Stomach (tissue), 9 donors: ENCODE results near the gene PATL1. TPM values are rescaled to one million over a fixed set of nuclear protein-coding genes. Genes with fewer than 3 reads are reported as not detected.

Experiments used
- DNase-seq, 2 donors: peaks; one replicate each; pipeline versions ENCODE4 v3.0.0 to v3.0.0-alpha.2; 2013 to 2019
- H3K27ac ChIP-seq, 5 donors: fragments of 200-600 bp in 4 of 5; sonication (generic) in 4 of 5; one replicate each; pipeline ENCODE4 v1.5.1; 2013 to 2019; ENCODE audit warnings: mild to moderate bottlenecking in 1 of 5, moderate library complexity in 1 of 5
- H3K27me3 ChIP-seq, 3 donors: fragments of 200-600 bp; sonication (generic); one replicate each; pipeline ENCODE4 v1.5.1; 2017 to 2019; ENCODE audit warnings: mixed run types in 1 of 3
- H3K36me3 ChIP-seq, 4 donors: fragments of 200-600 bp; sonication (generic); 1 replicate in 3 of 4; 2 replicates in 1 of 4; pipeline ENCODE4 v1.5.1; 2016 to 2019
- H3K4me1 ChIP-seq, 4 donors: fragments of 200-600 bp; sonication (generic); one replicate each; pipeline ENCODE4 v1.5.1; 2016 to 2019
- H3K4me3 ChIP-seq, 4 donors: fragments of 200-600 bp; sonication (generic) in 3 of 4; one replicate each; pipeline ENCODE4 v1.5.1; 2016 to 2019; ENCODE audit warnings: mild to moderate bottlenecking in 1 of 4
- H3K9me3 ChIP-seq, 4 donors: fragments of 200-600 bp; sonication (generic); one replicate each; pipeline ENCODE4 v1.5.1; 2016 to 2019
- CTCF ChIP-seq, 7 experiments: fragments of 450-650 bp in 4 of 7; fragments of 200-600 bp in 3 of 7; sonication (generic) in 3 of 7; IDR thresholded peaks; one replicate each; pipeline ENCODE4 v1.5.1; 2016 to 2019; ENCODE audit warnings: antibody characterized with exemption in 7 of 7, control low read depth in 2 of 7, mild to moderate bottlenecking in 1 of 7
- EP300 ChIP-seq: sonication (generic); formaldehyde crosslinking; IDR thresholded peaks from one replicate; pipeline ENCODE4 v1.6.1; 2017; ENCODE audit warnings: antibody characterized with exemption
- POLR2A ChIP-seq, 4 donors: fragments of 450-650 bp; IDR thresholded peaks; one replicate each; pipeline ENCODE4 v1.6.1; 2016; ENCODE audit warnings: antibody characterized with exemption in 4 of 4, control low read depth in 2 of 4, mild to moderate bottlenecking in 1 of 4, moderate library complexity in 1 of 4
- POLR2AphosphoS5 ChIP-seq, 3 donors: sonication (generic); formaldehyde crosslinking; IDR thresholded peaks; one replicate each; pipeline ENCODE4 v1.6.1; 2016; ENCODE audit warnings: antibody characterized with exemption in 3 of 3
- WGBS, 5 donors: extraction: QIAGEN DNeasy Blood & Tissue Kit in 3 of 5; methylation state at CpG; one replicate each; pipeline versions ENCODE4 v1.1.5 to v1.1.7; 2013 to 2018; 5-methylcytosine and 5-hydroxymethylcytosine counted together
- intact Hi-C: fragments of 100-400 bp; cut with DNase I; formaldehyde crosslinking; loops from one replicate; pipeline ENCODE4 v1.15.1; 2023; ENCODE audit warnings: low total_unique reads
- polyA plus RNA-seq, 3 donors: library from polyadenylated mRNA; stranded (reverse); fragments of 200-250 nt; gene quantifications; one replicate each; pipeline ENCODE4 v1.2.3, GENCODE V29; 2013
- total RNA-seq, 5 donors: library from RNA; depleted of rRNA; stranded (reverse); fragments of >200 nt; gene quantifications; one replicate each; pipeline versions ENCODE4 v1.1.0 to v1.2.3, GENCODE V29; 2014 to 2016
- donor health status: healthy with polysubstance abuse.
- donor health status: Bipolar disorder and iron deficiency.
- donor health status: healthy.

PATL1 gene
- total and polyA plus RNA-seq, 8 donors, result 7.5 to 16.7 (median 10.1) TPM

- DNase-seq, result no peak
- H3K27ac ChIP-seq, result no peak overlapping the region
- H3K36me3 ChIP-seq, result no peaks in the 10 kb centered on the region
- TF ChIP-seq POLR2A (IDR thresholded peaks at IDR 0.05) (no peak), CTCF (IDR thresholded peaks at IDR 0.05) (no peak), POLR2AphosphoS5 (IDR thresholded peaks at IDR 0.05) (no peak), EP300 (no peak)
- no peaks in the 10 kb centered on the region for H3K9me3 ChIP-seq
- H3K4me3 ChIP-seq, result no peak overlapping the region
- H3K4me1 ChIP-seq, result peaks cover 0 to 13% (median 6%) of the 10 kb centered on the region in 4 donors
- intact Hi-C loops, result loop anchor here (10.0 kb wide), 1 partner anchor 131 kb away; no protein-coding TSS in a partner anchor
- H3K27me3 ChIP-seq, result no peaks in the 10 kb centered on the region
- 83 to 93% (median 90%) methylated on average over 8 of the region's 8 CpGs for WGBS, 5 donors
Measured at GRCh38 chr11:59676205-59676604, 7.4 kb upstream of the PATL1 start.

GRCh38 chr11:59674291-59674690, 5.5 kb upstream of the PATL1 start:
- H3K27ac ChIP-seq, result no peak overlapping the region
- no peaks in the 10 kb centered on the region for H3K9me3 ChIP-seq
- TF ChIP-seq POLR2AphosphoS5 (IDR thresholded peaks at IDR 0.05) (no peak), POLR2A (IDR thresholded peaks at IDR 0.05) (no peak), EP300 (no peak), CTCF (IDR thresholded peaks at IDR 0.05) (no peak)
- no peaks in the 10 kb centered on the region for H3K36me3 ChIP-seq
- intact Hi-C loops, result loop anchor here (10.0 kb wide), 1 partner anchor 129 kb away; no protein-coding TSS in a partner anchor
- no peak for DNase-seq
- no peaks in the 10 kb centered on the region for H3K27me3 ChIP-seq
- H3K4me3 ChIP-seq, result no peak overlapping the region
- WGBS, 5 donors, result 24 to 44% (median 31%) methylated on average over 2 of the region's 2 CpGs
- peaks cover 7 to 20% (median 11%) of the 10 kb centered on the region in 4 donors for H3K4me1 ChIP-seq

- TF ChIP-seq POLR2A (IDR thresholded peaks at IDR 0.05) (no peak), POLR2AphosphoS5 (IDR thresholded peaks at IDR 0.05) (no peak), CTCF (IDR thresholded peaks at IDR 0.05) (no peak), EP300 (no peak)
- 88 to 98% (median 93%) methylated on average over 2 of the region's 2 CpGs for WGBS, 5 donors
- Histone ChIP-seq H3K27ac (no peak overlapping the region), H3K36me3 (no peaks in the 10 kb centered on the region), H3K4me3 (no peak overlapping the region), H3K4me1 (peaks cover 7 to 20% (median 11%) of the 10 kb centered on the region in 4 donors), H3K9me3 (no peaks in the 10 kb centered on the region), H3K27me3 (no peaks in the 10 kb centered on the region)
- DNase-seq, result no peak
- intact Hi-C loops, result loop anchor here (10.0 kb wide), 1 partner anchor 128 kb away; no protein-coding TSS in a partner anchor
Measured at GRCh38 chr11:59673291-59673690, 4.5 kb upstream of the PATL1 start.

GRCh38 chr11:59671471-59671870, 2.6 kb upstream of the PATL1 start:
- Histone ChIP-seq H3K4me1 (peaks cover 19 to 38% (median 26%) of the 10 kb centered on the region in 4 donors), H3K36me3 (peaks cover 0 to 3% (median 2%) of the 10 kb centered on the region in 4 donors), H3K4me3 (no peak overlapping the region), H3K27ac (no peak overlapping the region), H3K27me3 (no peaks in the 10 kb centered on the region), H3K9me3 (no peaks in the 10 kb centered on the region)
- WGBS, 5 donors, result 94 to 96% (median 94%) methylated on average over 11 of the region's 11 CpGs
- DNase-seq, result no peak
- no peak for TF ChIP-seq POLR2A (IDR thresholded peaks at IDR 0.05)
- TF ChIP-seq EP300, result no peak
- TF ChIP-seq CTCF (IDR thresholded peaks at IDR 0.05), result no peak
- TF ChIP-seq POLR2AphosphoS5 (IDR thresholded peaks at IDR 0.05), result no peak
- intact Hi-C loops, result loop anchor here (10.0 kb wide), 1 partner anchor 127 kb away; no protein-coding TSS in a partner anchor
